ENCODE measurements around the gene CACTIN. TPM values are rescaled to one million over a fixed set of nuclear protein-coding genes. Genes with fewer than 3 reads are reported as not detected.

The CACTIN gene
- total RNA-seq, 4 donors from 2014 or later = 6.8 to 28.4 (median 20.7) TPM

- H3K27ac ChIP-seq = no peak overlapping the region
Measured at GRCh38 chr19:3591876-3592613, 34.5 kb downstream of the CACTIN start.

GRCh38 chr19:3590991-3591659 lies 35.5 kb downstream of the CACTIN start:
- H3K27ac ChIP-seq = no peak overlapping the region
- H3K27me3 ChIP-seq = no peaks in the 10 kb centered on the region
- intact Hi-C loops (cut with DNase I; ENCODE audit: low total_unique reads) = no loop called here
- H3K4me1 ChIP-seq = no peaks in the 10 kb centered on the region
- TF ChIP-seq POLR2A (IDR thresholded peaks at IDR 0.05) (no peak), CTCF (IDR thresholded peaks at IDR 0.05) (no peak)
- no peaks in the 10 kb centered on the region for H3K36me3 ChIP-seq
- no peak for DNase-seq
- no peaks in the 10 kb centered on the region for H3K9me3 ChIP-seq
- H3K4me3 ChIP-seq = no peak overlapping the region

More at GRCh38 chr19:3591876-3592613, 34.5 kb downstream of the CACTIN start:
- no peaks in the 10 kb centered on the region for H3K27me3 ChIP-seq
- no peaks in the 10 kb centered on the region for H3K4me1 ChIP-seq
- TF ChIP-seq CTCF (IDR thresholded peaks at IDR 0.05) (no peak), POLR2A (IDR thresholded peaks at IDR 0.05) (no peak)
- no peaks in the 10 kb centered on the region for H3K36me3 ChIP-seq
- intact Hi-C loops (cut with DNase I; ENCODE audit: low total_unique reads) = no loop called here
- no peaks in the 10 kb centered on the region for H3K9me3 ChIP-seq
- no peak for DNase-seq
- no peak overlapping the region for H3K4me3 ChIP-seq

GRCh38 chr19:3589949-3590348 lies 36.6 kb downstream of the CACTIN start:
- intact Hi-C loops (cut with DNase I; ENCODE audit: low total_unique reads) = no loop called here
- no peaks in the 10 kb centered on the region for H3K9me3 ChIP-seq
- no peaks in the 10 kb centered on the region for H3K4me1 ChIP-seq
- no peak overlapping the region for H3K4me3 ChIP-seq
- TF ChIP-seq POLR2A (IDR thresholded peaks at IDR 0.05) (no peak), CTCF (IDR thresholded peaks at IDR 0.05) (no peak)
- no peak overlapping the region for H3K27ac ChIP-seq
- no peak for DNase-seq
- peaks cover 0 to 3% of the 10 kb centered on the region in 2 donors for H3K27me3 ChIP-seq
- no peaks in the 10 kb centered on the region for H3K36me3 ChIP-seq

- TF ChIP-seq CTCF (IDR thresholded peaks at IDR 0.05) = no peak
- TF ChIP-seq POLR2A (IDR thresholded peaks at IDR 0.05) = no peak
- Histone ChIP-seq H3K4me3 (no peak overlapping the region), H3K9me3 (no peaks in the 10 kb centered on the region), H3K27ac (no peak overlapping the region), H3K4me1 (no peaks in the 10 kb centered on the region), H3K27me3 (peaks cover 0 to 3% of the 10 kb centered on the region in 2 donors), H3K36me3 (no peaks in the 10 kb centered on the region)
- DNase-seq = no peak
- intact Hi-C loops (cut with DNase I; ENCODE audit: low total_unique reads) = no loop called here
Measured at GRCh38 chr19:3589439-3589838, 37.2 kb downstream of the CACTIN start.

- intact Hi-C loops (cut with DNase I; ENCODE audit: low total_unique reads) = no loop called here
- no peak for DNase-seq
- H3K27ac ChIP-seq = no peak overlapping the region
- TF ChIP-seq CTCF (IDR thresholded peaks at IDR 0.05) = no peak
- no peak for TF ChIP-seq POLR2A (IDR thresholded peaks at IDR 0.05)
- no peaks in the 10 kb centered on the region for H3K36me3 ChIP-seq
- H3K4me1 ChIP-seq = no peaks in the 10 kb centered on the region
- H3K27me3 ChIP-seq = peaks cover 0 to 3% of the 10 kb centered on the region in 2 donors
- no peak overlapping the region for H3K4me3 ChIP-seq
- H3K9me3 ChIP-seq = no peaks in the 10 kb centered on the region
Measured at GRCh38 chr19:3586707-3587346, 39.8 kb downstream of the CACTIN start.

Data from uterus (tissue), 4 donors.